ENCODE measurements around the gene RNF186.
A peak's percentile ranks its signal among the peaks of the same experiment; 100 is the strongest.
"Not testable (repeated sequence)": the region's sequence is repeated elsewhere in the genome, so short reads cannot be mapped to it uniquely, and the experiment has no call there.

RNF186 gene

GRCh38 chr1:19824036-19824435 lies 9.0 kb upstream of the RNF186 start:
- DNase-seq: no peak

- DNase-seq: no peak
These were observed 4.6 kb upstream of the RNF186 start for GRCh38 chr1:19819701-19820100.

GRCh38 chr1:19818324-19818723 lies 3.2 kb upstream of the RNF186 start:
- no peak for DNase-seq

GRCh38 chr1:19817160-19817559 lies 2.1 kb upstream of the RNF186 start:
- no peak for DNase-seq

GRCh38 chr1:19816737-19817086 lies 1.6 kb upstream of the RNF186 start:
- not testable (repeated sequence) for DNase-seq

- no peak for DNase-seq
These were observed 986 bp upstream of the RNF186 start for GRCh38 chr1:19815801-19816736.

GRCh38 chr1:19814244-19814661 lies 830 bp downstream of the RNF186 start:
- DNase-seq: no peak

GRCh38 chr1:19813643-19813960 lies 1.5 kb downstream of the RNF186 start:
- no peak for DNase-seq

GRCh38 chr1:19812875-19813642 lies 2.0 kb downstream of the RNF186 start:
- no peak for DNase-seq

- peak in 3 of 5 donors; percentile 22 to 32 (median 23) for DNase-seq
These were observed 3.8 kb downstream of the RNF186 start for GRCh38 chr1:19811206-19811851.

GRCh38 chr1:19809044-19809750 lies 5.9 kb downstream of the RNF186 start:
- no peak for DNase-seq

GRCh38 chr1:19808351-19808750 lies 6.7 kb downstream of the RNF186 start:
- DNase-seq: no peak

GRCh38 chr1:19804831-19805251 lies 10.2 kb downstream of the RNF186 start:
- no peak for DNase-seq

- DNase-seq: no peak
These were observed 12.8 kb downstream of the RNF186 start for GRCh38 chr1:19802269-19802668.

- DNase-seq: peak; percentile 10 to 59 (median 18)
These were observed 14.8 kb downstream of the RNF186 start for GRCh38 chr1:19800076-19800804.

GRCh38 chr1:19799230-19800075 lies 15.6 kb downstream of the RNF186 start, which contains the start of gene TMCO4:
Gene TMCO4, minus strand, starts transcription at chr1:19799916. Its CDS starts 19,158 bp downstream, at chr1:19780758.
- peak; percentile 19 to 69 (median 32) for DNase-seq

- no peak for DNase-seq
These were observed 16.4 kb downstream of the RNF186 start for GRCh38 chr1:19798486-19799229.

- DNase-seq: no peak
These were observed 17.3 kb downstream of the RNF186 start for GRCh38 chr1:19797827-19798226.

- no peak for DNase-seq
These were observed 20.5 kb downstream of the RNF186 start for GRCh38 chr1:19794583-19794982.

Measured in T-helper 1 cell (primary cell).